HG03558 (cell line): ENCODE measurements around the gene APPL1.
"Not testable (repeated sequence)": the region's sequence is repeated elsewhere in the genome, so short reads cannot be mapped to it uniquely, and the experiment has no call there.

Experiments
- ATAC-seq: cut with Tn5 transposase; IDR thresholded peaks from one replicate; pipeline ENCODE4 v1.9.1; 2021; ENCODE audit warnings: moderate number of reproducible peaks; ENCODE audit not compliant: unreplicated experiment; ENCODE audit errors: extremely low read depth

Gene APPL1

DNA sequence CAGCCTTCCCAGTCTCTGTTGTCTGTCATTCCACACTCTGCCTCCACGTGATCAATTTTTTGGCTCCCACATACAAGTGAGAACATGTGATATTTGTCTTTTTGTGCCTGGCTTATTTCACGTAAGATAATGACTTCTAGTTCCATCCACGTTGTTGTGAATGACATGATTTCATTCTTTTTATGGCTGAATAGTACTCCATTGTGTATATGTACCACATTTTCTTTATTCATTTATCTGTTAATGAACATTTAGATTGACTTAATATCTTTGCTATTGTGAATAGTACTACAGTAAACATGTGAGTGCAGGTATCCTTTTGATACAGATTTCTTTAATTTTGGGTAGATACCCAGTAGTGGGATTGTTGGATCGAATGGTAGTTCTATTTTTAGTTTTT lies 33.6 kb downstream of the APPL1 start:
- ATAC-seq = no peak

DNA sequence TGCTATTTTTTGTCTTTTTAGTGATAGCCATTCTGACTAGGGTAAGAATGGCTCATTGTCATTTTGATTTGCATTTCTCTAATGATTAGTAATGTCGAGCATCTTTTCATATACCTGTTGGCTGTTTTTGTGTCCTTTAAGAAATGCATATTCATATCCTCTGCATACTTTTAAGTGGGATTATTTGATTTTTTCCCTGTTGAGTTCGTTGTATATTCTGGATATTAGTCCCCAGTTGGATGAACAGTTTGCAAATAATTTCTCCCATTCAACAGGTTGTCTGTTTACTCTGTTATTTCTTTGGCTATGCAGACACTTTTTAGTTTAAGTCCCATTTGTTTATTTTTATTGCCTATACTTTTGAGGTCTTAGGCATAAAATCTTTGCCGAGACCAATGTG lies 34.4 kb downstream of the APPL1 start:
- no peak for ATAC-seq

DNA sequence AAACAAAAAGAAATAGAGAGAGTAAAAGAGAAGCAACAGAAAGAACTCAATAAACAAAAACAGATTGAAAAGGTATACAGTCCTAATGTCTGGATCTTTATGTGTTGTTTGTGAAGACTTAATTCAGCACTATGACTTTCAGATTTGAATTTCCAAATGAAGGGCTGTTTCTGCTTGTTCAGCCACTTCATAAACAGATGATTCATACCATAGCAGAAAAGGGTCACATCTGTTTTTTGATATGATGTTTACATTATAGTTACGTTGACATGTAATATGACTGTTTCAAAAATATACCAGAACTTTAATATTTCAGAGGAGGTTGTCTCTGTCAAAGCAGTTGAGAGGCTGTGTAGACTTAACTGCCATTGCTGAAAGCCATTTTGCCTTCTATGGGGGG lies 40.9 kb downstream of the APPL1 start:
- ATAC-seq = no peak

DNA sequence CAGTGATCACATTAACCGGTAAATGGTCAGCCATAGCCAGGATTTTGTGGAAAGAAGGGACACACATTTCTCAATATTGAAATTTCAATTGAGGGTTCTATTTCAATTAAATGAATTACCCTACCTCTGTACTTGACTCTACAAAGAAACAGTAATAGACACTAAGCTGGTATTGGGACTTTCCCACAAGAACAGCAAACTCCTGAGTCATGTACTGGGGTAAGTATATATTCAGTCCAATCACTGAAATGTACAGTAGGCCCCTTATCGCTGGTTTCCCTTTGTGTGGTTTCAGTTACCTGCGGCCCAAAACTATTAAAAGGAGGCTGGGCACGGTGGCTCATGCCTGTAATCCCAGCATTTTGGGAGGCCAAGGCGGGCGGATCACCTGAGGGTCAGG lies 47.3 kb downstream of the APPL1 start:
- ATAC-seq = no peak

DNA sequence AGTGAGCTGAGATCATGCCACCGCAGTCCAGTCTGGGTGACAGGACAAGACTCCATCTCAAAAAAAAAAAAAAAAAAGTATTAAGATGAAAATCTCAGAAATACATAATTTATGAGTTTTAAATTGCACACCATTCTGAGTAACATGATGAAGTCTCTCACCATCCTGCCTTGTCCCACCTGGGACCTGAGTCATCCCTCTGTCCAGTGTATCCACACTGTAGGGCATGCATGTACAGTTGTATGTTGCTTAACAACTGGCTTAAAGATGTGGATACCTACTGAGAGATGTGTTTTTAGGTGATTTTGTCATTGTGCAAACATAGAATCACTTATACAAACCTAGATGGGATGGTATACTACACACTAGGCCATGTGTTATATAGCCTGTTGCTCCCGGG lies 47.9 kb downstream of the APPL1 start:
- no peak for ATAC-seq

DNA sequence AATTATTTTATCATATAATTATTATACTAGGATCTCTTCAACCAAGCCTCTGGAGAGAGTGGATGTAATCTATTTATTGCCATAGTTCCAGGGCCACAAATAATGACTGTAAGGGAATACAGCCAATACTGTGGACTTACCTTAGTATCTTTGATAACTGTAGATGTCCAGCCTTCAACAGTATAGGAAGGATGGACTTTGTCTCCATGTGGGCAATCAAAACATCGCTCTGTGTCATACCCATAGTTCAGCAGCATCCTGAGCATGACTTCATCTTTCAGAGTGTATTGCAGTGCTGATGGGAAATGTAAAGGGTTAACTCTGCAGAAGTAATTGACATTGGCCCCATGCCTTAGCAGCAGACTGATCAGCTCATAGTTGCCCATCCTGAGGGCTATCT lies 50.7 kb downstream of the APPL1 start:
- no peak for ATAC-seq

DNA sequence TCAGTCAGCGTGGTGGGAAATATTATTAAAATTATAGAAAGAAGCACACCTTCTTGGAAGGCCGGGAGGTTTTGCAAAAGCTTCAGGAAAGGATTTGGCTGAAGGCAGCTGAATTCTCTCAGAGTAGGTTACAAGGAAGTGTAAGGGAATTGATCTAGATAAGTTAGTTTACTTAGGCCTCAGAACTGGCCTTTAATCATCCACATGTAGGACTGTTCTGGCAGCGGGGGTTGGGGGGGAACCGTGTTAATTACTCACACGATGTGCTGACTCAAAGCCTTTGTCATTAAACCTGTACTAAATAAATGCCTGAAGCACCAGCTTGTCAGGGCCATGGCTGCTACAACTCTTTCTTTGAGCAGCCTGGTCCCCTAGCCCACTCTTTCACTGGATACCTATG lies 52.2 kb downstream of the APPL1 start:
- no peak for ATAC-seq

DNA sequence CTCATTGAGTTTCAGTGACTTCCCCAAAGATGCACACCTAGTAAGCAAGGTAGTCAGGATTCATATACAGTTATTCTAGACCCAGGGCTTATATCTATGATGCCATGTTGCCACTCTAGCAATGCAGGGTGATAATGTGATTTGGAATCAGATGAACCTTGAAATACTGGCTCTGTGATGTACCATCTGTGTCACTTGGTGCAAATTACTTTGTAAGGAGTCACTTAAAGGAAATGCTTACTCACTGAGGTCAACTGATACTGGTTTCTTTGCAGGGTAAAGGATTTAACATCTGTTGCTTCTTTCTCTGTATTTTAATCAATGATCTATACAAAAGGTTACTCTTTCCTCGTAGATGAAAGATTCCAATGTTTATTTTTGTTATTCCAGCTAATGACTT lies 54.2 kb downstream of the APPL1 start:
- ATAC-seq = no peak

DNA sequence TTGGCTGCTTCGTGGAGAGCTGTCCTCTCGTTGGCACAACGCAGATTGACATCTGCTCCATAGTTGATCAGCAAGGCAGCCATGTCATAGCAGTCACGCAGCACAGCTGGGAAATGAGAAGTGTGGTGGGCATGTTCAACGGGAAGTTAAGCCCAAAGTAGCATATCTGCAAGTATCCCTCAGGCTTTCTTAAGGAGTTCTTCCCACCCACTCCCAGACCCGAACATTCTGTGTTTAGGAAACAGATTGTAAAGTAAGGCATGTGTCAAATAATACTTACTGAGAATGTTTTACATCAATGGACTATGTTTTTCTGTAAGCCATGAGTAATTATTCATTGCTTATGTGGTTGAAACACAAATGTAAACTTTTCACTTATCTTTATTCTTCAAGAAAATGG lies 55.8 kb downstream of the APPL1 start:
- ATAC-seq = no peak

DNA sequence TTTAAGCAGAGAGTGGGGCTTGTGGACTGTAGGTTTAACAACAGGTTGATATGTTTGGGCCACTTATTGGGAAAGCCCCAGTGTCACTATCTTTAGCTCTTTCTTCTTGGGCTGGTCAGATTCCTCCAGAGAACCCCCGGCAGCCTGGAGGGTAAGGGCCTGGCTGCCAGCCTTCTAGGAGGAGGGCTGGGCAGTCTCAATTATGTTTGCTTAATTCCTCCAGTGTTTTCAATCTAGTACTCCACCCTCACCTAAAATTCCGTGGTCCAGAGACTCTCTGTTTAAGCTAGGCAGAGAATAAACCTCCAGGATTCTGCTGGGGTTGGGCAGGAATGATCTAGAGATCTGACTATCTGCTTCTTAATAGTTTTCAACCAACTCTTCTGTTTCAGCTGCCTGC lies 59.7 kb downstream of the APPL1 start:
- no peak for ATAC-seq

DNA sequence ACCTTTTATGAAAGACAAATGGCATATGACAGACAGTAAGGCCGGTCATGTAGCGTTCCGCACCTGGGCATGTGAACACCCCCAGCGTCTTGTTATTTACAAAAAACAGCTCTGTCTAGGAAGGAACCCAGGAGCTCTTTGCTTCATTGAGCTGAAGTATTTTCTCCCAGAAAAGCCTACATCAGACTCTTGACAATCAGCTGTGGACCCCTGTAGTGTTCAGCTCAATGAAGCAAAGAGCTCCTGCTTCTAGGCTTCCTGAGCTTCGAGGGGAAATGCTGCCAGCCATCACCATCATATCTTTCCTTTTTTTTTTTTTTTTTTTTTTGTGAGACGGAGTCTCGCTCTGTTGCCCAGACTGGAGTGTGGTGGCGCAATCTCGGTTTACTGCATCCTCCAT lies 60.9 kb downstream of the APPL1 start:
- ATAC-seq = no peak

DNA sequence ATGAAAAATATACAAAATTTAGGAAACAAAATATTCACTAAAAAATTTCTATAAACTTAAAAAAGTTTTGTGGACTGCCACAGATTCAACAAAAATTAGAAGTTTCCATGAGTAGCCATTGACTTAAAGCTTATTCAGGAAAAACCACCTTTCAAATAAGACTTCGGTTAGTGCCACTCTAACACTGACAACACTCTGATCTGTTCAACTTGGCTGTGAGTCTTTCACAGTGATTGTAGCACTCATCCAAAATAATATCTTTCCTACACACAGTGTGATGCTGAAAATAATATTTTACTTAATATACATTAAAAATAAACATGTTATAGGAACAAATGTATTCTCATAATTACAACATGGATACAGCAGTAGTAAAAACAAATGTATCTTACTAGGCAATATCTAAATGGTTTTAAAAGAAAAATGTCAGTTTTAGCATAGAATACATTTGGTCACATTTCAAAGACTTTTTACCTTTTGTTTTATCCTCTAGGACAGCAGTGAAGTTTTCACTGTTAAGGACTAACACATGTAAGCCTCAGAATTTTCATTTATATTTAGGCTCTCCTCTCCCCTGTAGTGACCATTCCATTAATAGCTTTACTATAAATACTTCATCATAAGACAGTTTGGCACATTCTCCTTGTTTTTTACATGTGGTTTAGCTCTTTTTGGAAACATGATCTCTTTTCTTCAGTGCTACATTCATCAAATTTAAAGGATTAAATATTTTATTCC lies 64.8 kb downstream of the APPL1 start, which contains the start of gene ASB14:
TSS of gene ASB14 (minus strand) at position 527 of the 738 bp plus-strand sequence. CDS start 652 bp downstream, outside the sequence.
- no peak for ATAC-seq

DNA sequence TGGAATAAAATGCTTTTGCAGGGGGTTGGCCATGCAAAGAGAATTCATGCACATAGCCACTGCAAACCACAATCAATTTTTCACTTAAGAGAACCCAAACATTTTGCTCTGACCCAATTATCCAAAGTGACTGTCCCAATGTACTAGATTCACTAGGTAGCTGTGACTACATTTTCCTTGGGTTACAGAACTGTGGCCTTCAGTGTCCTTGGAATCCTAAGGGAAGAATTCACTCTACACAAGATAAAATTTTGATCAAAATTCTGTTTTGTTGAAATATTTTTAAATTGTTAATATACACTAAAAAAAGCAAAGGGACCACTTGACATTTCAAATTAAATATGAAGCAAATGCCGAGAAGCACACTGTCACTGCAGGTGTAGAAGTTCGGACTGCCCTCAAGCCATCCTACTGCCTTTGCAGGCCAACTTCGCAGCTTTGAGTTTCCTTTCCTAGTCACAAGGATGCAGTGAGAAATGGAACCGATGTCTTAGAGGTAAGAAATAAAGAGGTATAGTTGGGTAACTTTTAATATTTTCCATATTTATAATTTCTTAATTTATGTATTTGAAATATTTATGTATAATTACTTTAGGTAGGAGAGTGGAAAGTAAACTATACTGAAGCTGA lies 65.5 kb downstream of the APPL1 start:
- no peak for ATAC-seq

DNA sequence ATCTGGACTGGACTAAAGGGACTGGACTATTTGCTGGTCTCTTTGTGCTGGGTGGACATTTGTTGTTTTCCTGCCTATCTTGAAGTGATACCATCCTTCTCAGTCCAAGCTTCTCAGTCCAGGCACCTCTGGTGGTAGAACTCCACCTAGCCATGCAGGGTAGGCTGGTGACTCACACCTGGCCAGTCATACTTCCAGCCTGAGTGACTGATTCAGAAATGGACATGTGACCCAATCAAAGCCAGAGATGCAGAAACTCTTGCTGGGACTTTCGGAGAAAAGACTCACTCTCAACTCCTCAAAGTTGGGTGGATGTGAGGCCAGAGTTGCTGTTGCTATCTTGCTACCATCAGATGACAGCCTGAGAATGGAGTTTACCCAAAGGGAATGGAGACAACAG lies 70.5 kb downstream of the APPL1 start:
- ATAC-seq = no peak

DNA sequence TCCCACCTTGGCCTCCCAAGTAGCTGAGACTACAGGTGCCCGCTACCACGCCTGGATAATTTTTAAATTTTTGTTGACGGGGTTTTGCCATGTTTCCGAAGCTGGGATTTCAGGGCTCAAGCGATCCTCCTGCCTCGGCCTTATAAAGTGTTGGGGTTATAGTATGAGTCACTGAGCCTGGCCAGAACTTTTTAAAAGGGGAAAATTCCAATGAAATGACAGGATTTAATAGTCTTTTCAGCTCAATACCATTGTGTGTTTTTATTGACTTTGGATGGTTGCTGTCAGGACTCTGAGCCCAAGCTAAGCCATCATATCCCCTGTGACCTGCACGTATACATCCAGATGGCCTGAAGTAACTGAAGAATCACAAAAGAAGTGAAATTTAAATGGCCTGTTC lies 76.0 kb downstream of the APPL1 start:
- ATAC-seq = not testable (repeated sequence)

DNA sequence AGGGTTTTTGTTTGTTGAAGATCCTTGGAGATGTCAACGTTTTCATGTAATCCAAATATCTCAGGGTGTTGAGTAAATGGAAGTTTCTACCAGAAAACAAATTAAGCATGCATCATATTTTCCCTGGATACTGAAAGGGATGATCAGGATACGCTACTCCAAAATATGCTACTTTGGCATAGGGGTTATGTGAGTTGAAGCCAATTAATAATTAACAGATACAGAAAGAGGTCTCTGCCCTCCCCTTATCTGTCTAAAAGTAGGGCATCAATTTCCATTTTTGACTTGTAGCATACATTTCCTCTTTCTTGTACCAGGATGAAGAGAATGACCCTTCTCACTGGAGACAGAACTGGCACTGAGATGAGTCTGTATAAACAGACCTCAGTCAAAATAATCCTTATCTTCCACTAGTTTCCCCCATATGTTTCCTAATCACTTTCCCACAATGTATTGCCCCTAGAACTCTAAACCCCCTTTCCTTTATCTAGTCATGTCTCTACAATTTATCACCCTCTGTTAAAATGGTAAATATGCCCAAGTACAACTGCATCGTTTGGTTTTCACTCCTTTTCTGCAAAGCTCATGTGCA lies 82.3 kb downstream of the APPL1 start:
- ATAC-seq = no peak

DNA sequence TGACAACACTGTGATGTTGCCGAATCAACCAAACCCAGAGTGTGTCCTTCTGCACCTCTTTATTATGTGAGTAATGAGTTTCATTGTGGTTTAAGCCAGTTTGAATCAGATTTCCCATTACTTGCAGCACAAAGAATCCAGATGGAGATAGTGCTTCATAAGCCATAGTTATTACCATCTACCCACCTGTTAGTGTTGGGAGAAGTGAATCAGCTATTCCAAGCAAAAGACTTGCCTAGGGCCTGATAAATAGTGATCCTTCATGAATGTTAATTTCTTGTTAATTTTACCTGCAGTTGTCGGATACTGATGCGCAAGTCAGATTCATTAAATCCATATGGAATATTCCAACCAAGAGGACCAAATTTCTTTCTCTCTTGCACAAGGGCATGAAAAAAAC lies 86.7 kb downstream of the APPL1 start:
- no peak for ATAC-seq
